Panc1 (cell line): ENCODE results near the gene TMEM229A.
"Not testable (repeated sequence)": the region's sequence is repeated elsewhere in the genome, so short reads cannot be mapped to it uniquely, and the experiment has no call there.

Experiments used
- POLR2AphosphoS5 ChIP-seq: IDR thresholded peaks from 2 replicates; pipeline ENCODE4 v1.6.1; 2012; ENCODE audit warnings: mild to moderate bottlenecking, low read depth, low read length, moderate library complexity
- TF ChIP-seq, protein P1 (sequence below): fragments of 450-650 bp; IDR thresholded peaks from 2 replicates; pipeline ENCODE4 v1.5.1; 2017; ENCODE audit warnings: mild to moderate bottlenecking
- TF ChIP-seq, protein P2 (sequence below), 2 experiments: IDR thresholded peaks; 2 replicates each; pipeline ENCODE4 v1.6.1; 2011 to 2012; ENCODE audit warnings: low read depth in 2 of 2, control low read depth in 1 of 2, low read length in 1 of 2, mild to moderate bottlenecking in 1 of 2, moderate library complexity in 1 of 2; ENCODE audit not compliant: insufficient read depth in 1 of 2

DNA sequence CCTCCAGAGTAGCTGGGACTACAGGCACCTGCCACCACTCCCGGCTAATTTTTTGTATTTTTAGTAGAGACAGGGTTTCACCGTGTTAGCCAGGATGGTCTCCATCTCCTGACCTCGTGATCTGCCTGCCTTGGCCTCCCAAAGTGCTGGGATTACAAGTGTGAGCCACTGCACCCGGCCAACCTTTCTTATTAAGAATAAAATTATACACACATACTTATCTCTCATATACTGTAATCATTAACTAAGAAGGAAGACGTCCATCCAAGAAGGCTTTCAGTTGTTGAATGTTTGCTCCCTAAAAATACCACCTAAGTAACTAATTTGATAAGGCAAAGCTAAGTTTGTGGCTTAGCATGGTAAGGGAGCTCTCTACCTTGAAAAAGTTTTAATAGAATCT is 5.0 kb upstream of the TMEM229A start:
- TF ChIP-seq, protein P1, sequence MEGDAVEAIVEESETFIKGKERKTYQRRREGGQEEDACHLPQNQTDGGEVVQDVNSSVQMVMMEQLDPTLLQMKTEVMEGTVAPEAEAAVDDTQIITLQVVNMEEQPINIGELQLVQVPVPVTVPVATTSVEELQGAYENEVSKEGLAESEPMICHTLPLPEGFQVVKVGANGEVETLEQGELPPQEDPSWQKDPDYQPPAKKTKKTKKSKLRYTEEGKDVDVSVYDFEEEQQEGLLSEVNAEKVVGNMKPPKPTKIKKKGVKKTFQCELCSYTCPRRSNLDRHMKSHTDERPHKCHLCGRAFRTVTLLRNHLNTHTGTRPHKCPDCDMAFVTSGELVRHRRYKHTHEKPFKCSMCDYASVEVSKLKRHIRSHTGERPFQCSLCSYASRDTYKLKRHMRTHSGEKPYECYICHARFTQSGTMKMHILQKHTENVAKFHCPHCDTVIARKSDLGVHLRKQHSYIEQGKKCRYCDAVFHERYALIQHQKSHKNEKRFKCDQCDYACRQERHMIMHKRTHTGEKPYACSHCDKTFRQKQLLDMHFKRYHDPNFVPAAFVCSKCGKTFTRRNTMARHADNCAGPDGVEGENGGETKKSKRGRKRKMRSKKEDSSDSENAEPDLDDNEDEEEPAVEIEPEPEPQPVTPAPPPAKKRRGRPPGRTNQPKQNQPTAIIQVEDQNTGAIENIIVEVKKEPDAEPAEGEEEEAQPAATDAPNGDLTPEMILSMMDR, result not testable (repeated sequence)
- TF ChIP-seq, protein P2, sequence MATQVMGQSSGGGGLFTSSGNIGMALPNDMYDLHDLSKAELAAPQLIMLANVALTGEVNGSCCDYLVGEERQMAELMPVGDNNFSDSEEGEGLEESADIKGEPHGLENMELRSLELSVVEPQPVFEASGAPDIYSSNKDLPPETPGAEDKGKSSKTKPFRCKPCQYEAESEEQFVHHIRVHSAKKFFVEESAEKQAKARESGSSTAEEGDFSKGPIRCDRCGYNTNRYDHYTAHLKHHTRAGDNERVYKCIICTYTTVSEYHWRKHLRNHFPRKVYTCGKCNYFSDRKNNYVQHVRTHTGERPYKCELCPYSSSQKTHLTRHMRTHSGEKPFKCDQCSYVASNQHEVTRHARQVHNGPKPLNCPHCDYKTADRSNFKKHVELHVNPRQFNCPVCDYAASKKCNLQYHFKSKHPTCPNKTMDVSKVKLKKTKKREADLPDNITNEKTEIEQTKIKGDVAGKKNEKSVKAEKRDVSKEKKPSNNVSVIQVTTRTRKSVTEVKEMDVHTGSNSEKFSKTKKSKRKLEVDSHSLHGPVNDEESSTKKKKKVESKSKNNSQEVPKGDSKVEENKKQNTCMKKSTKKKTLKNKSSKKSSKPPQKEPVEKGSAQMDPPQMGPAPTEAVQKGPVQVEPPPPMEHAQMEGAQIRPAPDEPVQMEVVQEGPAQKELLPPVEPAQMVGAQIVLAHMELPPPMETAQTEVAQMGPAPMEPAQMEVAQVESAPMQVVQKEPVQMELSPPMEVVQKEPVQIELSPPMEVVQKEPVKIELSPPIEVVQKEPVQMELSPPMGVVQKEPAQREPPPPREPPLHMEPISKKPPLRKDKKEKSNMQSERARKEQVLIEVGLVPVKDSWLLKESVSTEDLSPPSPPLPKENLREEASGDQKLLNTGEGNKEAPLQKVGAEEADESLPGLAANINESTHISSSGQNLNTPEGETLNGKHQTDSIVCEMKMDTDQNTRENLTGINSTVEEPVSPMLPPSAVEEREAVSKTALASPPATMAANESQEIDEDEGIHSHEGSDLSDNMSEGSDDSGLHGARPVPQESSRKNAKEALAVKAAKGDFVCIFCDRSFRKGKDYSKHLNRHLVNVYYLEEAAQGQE (IDR thresholded peaks at IDR 0.05; ENCODE audit: insufficient read depth in 1 of 2, low read depth in 2 of 2, low read length in 1 of 2), result not testable (repeated sequence)
- TF ChIP-seq POLR2AphosphoS5, result not testable (repeated sequence)
